Osteoblast (primary cell): Measurements from ENCODE around the gene PC. TPM values are rescaled to one million over a fixed set of nuclear protein-coding genes. Genes with fewer than 3 reads are reported as not detected.

Source experiments
- DNase-seq: peaks from one replicate; pipeline ENCODE4 v3.0.0; 2011; ENCODE audit warnings: low spot score, mixed read lengths; ENCODE audit not compliant: insufficient read length; ENCODE audit errors: missing footprints
- H2AFZ ChIP-seq: 2 replicates; pipeline ENCODE4 v1.6.0; 2011; ENCODE audit warnings: mild to moderate bottlenecking, low read length
- H3K27ac ChIP-seq: 2 replicates; pipeline ENCODE4 v1.5.1; 2011; ENCODE audit warnings: mild to moderate bottlenecking, low read depth, low read length, moderate library complexity
- H3K27me3 ChIP-seq: 2 replicates; pipeline ENCODE4 v1.6.0; 2012; ENCODE audit warnings: mild to moderate bottlenecking, control low read depth, inconsistent platforms, low read length, moderate library complexity; ENCODE audit not compliant: insufficient read depth
- H3K36me3 ChIP-seq: 2 replicates; pipeline ENCODE4 v1.5.1; 2011; ENCODE audit warnings: mild to moderate bottlenecking, low read length, control low read depth, moderate library complexity; ENCODE audit not compliant: insufficient read depth
- H3K4me1 ChIP-seq: 2 replicates; pipeline ENCODE4 v1.5.1; 2011; ENCODE audit warnings: mild to moderate bottlenecking, low read length, control low read depth, moderate library complexity; ENCODE audit not compliant: insufficient read depth
- H3K4me2 ChIP-seq: 2 replicates; pipeline ENCODE4 v1.6.0; 2011; ENCODE audit warnings: mild to moderate bottlenecking, low read length; ENCODE audit not compliant: insufficient read depth
- H3K4me3 ChIP-seq: fragments of 200-600 bp; sonication (generic); 3 replicates; pipeline ENCODE4 v1.5.1; 2012; ENCODE audit warnings: mild to moderate bottlenecking, low read length, inconsistent platforms; ENCODE audit not compliant: insufficient read depth
- H3K79me2 ChIP-seq: 2 replicates; pipeline ENCODE4 v1.6.0; 2012; ENCODE audit warnings: mild to moderate bottlenecking, low read length, control low read depth, inconsistent platforms; ENCODE audit not compliant: insufficient read depth
- H3K9me3 ChIP-seq: 2 replicates; pipeline ENCODE4 v1.5.1; 2011; ENCODE audit warnings: low read depth, low read length, control low read depth
- H4K20me1 ChIP-seq: 2 replicates; pipeline ENCODE4 v1.6.0; 2012; ENCODE audit warnings: mild to moderate bottlenecking, low read length, control low read depth; ENCODE audit not compliant: insufficient read depth
- total RNA-seq: library from RNA; depleted of rRNA; stranded (reverse); fragments of >200 nt; gene quantifications from 2 replicates; pipeline ENCODE4 v1.2.3, GENCODE V29; 2012
- TF ChIP-seq, protein P1 (sequence below): IDR thresholded peaks from 2 replicates; pipeline ENCODE4 v1.5.1; 2011; ENCODE audit warnings: mild to moderate bottlenecking, low read depth, low read length, moderate library complexity; ENCODE audit errors: extremely low read depth

Gene PC
- total RNA-seq, 1 donor = 48.5 TPM

DNA sequence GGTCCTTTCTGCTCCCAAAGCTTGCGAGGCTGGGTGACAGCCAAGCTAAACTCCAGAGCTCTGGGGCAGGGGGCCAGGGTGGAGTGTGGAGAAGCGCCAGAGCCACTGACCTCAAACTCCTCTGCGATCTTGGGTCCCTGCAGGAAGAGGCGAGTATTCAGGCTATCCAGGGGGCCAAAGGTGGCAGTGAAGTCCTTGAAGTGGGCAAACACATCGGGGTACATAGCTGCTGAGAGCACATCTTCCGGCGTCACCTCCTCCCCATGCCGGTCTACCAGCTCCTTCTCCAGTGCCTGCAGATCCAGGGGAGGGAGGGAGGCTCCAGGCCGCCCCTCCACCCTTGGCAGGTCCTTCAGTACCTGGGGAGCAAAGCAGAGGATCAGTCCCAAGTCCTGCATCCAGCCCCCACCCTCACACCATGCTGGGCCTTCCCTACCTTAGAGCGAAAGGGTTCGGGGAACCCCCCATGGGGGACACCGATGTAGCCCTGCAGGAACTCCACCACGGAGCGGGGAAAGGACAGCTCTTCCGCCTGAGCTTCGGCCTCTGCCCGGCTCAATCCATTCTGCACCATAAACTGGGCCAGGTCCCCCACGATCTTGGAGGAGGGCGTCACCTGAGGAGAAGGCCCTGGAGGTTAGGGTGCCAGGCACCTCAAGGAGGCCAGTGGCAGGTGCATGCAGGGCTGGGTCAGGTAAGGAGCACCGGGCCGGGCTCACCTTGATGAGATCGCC is 108.5 kb downstream of the PC start:
- Histone ChIP-seq H3K4me1 (no peaks in the 10 kb centered on the region), H3K9me3 (no peaks in the 10 kb centered on the region), H3K4me3 (no peak overlapping the region), H4K20me1 (peaks cover under 1% of the 10 kb centered on the region), H3K36me3 (peaks cover 27% of the 10 kb centered on the region), H3K79me2 (peaks cover 14% of the 10 kb centered on the region), H3K4me2 (no peak overlapping the region), H3K27ac (no peak overlapping the region), H2AFZ (no peak overlapping the region), H3K27me3 (no peaks in the 10 kb centered on the region)
- TF ChIP-seq, protein P1, sequence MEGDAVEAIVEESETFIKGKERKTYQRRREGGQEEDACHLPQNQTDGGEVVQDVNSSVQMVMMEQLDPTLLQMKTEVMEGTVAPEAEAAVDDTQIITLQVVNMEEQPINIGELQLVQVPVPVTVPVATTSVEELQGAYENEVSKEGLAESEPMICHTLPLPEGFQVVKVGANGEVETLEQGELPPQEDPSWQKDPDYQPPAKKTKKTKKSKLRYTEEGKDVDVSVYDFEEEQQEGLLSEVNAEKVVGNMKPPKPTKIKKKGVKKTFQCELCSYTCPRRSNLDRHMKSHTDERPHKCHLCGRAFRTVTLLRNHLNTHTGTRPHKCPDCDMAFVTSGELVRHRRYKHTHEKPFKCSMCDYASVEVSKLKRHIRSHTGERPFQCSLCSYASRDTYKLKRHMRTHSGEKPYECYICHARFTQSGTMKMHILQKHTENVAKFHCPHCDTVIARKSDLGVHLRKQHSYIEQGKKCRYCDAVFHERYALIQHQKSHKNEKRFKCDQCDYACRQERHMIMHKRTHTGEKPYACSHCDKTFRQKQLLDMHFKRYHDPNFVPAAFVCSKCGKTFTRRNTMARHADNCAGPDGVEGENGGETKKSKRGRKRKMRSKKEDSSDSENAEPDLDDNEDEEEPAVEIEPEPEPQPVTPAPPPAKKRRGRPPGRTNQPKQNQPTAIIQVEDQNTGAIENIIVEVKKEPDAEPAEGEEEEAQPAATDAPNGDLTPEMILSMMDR = no peak
- peak; percentile 62 for DNase-seq

DNA sequence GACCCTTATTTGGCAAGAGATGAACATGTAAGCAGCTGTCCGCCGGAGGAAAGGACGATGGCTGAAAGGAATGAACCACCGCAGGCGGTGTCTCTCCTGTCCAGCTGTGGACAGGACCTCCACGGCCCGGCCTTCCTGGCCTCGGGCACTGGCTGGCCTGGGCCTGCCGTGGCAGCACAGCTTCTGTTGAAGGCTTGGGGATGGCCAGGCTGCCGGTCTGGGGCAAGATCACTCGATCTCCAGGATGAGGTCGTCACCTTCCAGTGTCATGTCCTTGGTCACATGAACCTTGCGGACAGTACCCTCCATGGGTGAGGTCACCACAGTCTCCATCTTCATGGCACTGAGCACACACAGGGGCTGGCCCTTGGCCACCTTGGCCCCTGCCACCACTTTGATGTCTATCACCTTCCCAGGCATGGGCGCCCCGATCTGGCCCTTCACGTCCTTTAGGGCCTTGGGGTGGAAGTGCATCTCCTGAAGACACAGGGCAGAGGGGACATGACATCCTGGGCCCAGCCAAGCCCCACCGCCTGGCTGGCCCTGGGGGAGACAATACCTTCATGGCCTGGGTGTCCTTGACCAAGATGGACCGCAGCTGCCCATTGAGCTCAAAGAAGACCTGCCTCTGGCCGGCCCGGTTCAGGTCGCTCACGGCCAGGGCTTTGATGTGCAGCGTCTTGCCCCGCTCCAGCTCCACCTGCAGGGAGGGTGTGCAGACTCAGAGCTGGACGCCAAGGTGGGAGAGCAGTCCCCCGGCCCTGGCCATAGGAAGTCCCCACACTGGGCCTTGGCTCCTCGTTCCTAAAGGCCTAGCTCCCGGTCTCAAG is 109.3 kb downstream of the PC start:
- peaks cover 7% of the 10 kb centered on the region for H3K4me1 ChIP-seq
- no peak overlapping the region for H3K27ac ChIP-seq
- H3K4me2 ChIP-seq = no peak overlapping the region
- H3K4me3 ChIP-seq = no peak overlapping the region
- DNase-seq = peak; percentile 85
- TF ChIP-seq, protein P1 = no peak
- peaks cover 22% of the 10 kb centered on the region for H3K79me2 ChIP-seq
- H2AFZ ChIP-seq = no peak overlapping the region
- H4K20me1 ChIP-seq = peaks cover 8% of the 10 kb centered on the region
- no peaks in the 10 kb centered on the region for H3K27me3 ChIP-seq
- peaks cover 27% of the 10 kb centered on the region for H3K36me3 ChIP-seq
- no peaks in the 10 kb centered on the region for H3K9me3 ChIP-seq

DNA sequence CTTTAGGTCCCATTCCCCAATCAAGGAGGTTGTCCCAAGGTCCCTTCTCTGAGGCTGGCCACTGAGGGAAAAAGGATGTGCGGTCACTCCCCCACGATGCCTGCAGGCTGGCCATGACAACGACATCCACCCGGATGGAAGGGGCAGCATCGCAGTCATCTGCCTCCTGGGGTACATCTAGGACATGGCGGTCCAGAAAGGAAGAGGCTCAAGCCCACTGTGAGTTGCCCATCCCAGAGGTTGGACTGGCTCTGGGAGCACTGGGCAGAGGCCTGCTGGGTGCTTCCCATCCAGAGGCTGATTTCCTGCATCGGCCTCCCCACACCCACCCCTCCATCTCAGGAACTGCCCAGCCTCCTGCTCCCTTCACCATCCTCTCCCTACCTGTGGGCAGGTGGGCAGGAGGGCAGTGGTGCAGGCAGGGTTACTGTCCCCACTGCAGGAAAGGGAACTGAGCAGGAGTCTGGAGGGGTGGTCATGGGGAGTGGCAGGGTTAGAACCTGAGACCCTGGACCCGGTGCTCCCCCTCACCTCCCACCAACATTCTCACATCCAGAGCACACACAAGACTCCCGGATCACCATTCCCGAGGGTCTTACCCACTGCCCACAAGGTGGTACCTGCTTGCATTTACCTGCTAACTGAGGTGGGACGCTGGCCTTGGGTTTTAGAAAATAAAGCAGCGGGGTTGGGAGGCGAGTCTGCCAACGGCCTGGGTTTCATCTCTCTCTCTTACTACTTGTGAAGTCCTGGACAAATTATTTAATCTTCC is 110.5 kb downstream of the PC start:
- H2AFZ ChIP-seq = no peak overlapping the region
- H3K79me2 ChIP-seq = peaks cover 33% of the 10 kb centered on the region
- H3K36me3 ChIP-seq = peaks cover 27% of the 10 kb centered on the region
- H3K9me3 ChIP-seq = no peaks in the 10 kb centered on the region
- H3K4me2 ChIP-seq = no peak overlapping the region
- peak; percentile 62 for DNase-seq
- H3K27ac ChIP-seq = no peak overlapping the region
- no peak overlapping the region for H3K4me3 ChIP-seq
- TF ChIP-seq, protein P1 = no peak
- peaks cover 12% of the 10 kb centered on the region for H4K20me1 ChIP-seq
- peaks cover 9% of the 10 kb centered on the region for H3K4me1 ChIP-seq
- no peaks in the 10 kb centered on the region for H3K27me3 ChIP-seq
